Vagina (tissue), 2 donors: Measurements from ENCODE around the gene AGR2.

ENCODE experiments used
- POLR2A ChIP-seq, 2 donors: fragments of 450-650 bp; IDR thresholded peaks; one replicate each; pipeline ENCODE4 v1.6.1; 2017; ENCODE audit warnings: antibody characterized with exemption in 2 of 2, mild to moderate bottlenecking in 2 of 2, moderate library complexity in 2 of 2
- TF ChIP-seq, protein P1 (sequence below), 3 experiments: fragments of 450-650 bp in 2 of 3; fragments of 200-600 bp in 1 of 3; sonication (generic) in 1 of 3; IDR thresholded peaks; one replicate each; pipeline ENCODE4 v1.5.1; 2017 to 2019; ENCODE audit warnings: antibody characterized with exemption in 3 of 3, mild to moderate bottlenecking in 2 of 3, moderate library complexity in 2 of 3

DNA sequence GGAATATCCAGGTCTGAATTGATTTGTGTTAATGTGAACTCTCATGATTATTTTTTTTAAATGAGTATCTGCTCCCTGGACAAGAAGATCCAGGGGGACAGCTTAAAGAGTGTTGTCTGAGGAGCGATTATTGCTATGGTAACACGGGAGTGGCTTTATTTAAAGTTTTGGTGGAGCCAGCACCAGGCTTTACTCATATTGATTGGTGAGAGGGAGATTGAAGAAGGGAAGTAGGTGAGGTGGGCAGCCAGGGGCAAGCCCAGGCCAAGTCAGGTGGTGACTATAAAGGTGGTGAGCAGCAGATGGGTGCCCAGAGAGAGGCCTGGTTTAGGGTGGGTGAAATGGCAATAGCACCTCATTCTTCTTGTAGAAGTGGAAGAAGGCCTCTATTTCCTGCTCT, 10.2 kb upstream of the AGR2 start:
- TF ChIP-seq POLR2A (IDR thresholded peaks at IDR 0.05): no peak
- TF ChIP-seq, protein P1, sequence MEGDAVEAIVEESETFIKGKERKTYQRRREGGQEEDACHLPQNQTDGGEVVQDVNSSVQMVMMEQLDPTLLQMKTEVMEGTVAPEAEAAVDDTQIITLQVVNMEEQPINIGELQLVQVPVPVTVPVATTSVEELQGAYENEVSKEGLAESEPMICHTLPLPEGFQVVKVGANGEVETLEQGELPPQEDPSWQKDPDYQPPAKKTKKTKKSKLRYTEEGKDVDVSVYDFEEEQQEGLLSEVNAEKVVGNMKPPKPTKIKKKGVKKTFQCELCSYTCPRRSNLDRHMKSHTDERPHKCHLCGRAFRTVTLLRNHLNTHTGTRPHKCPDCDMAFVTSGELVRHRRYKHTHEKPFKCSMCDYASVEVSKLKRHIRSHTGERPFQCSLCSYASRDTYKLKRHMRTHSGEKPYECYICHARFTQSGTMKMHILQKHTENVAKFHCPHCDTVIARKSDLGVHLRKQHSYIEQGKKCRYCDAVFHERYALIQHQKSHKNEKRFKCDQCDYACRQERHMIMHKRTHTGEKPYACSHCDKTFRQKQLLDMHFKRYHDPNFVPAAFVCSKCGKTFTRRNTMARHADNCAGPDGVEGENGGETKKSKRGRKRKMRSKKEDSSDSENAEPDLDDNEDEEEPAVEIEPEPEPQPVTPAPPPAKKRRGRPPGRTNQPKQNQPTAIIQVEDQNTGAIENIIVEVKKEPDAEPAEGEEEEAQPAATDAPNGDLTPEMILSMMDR (IDR thresholded peaks at IDR 0.05): no peak
